Fibroblast of lung (primary cell): ENCODE measurements around the gene IKZF2. TPM values are rescaled to one million over a fixed set of nuclear protein-coding genes. Genes with fewer than 3 reads are reported as not detected.

ENCODE experiments used
- DNase-seq, 2 donors: peaks; one replicate each; pipeline versions ENCODE4 v3.0.0 to v3.0.0-alpha.2; 2010; ENCODE audit warnings: low read depth in 2 of 2
- H2AFZ ChIP-seq: 2 replicates; pipeline ENCODE4 v1.5.1; 2012; ENCODE audit warnings: low read length, control low read depth, inconsistent platforms
- H3K27ac ChIP-seq: 2 replicates; pipeline ENCODE4 v1.5.1; 2011; ENCODE audit warnings: low read length, control low read depth; ENCODE audit not compliant: insufficient read depth
- H3K27me3 ChIP-seq: 2 replicates; pipeline ENCODE4 v1.5.1; 2011; ENCODE audit warnings: mild to moderate bottlenecking, low read length; ENCODE audit not compliant: control insufficient read depth, insufficient read depth
- H3K36me3 ChIP-seq: 2 replicates; pipeline ENCODE4 v1.5.1; 2011; ENCODE audit warnings: low read length; ENCODE audit not compliant: control insufficient read depth, insufficient read depth
- H3K4me1 ChIP-seq: 2 replicates; pipeline ENCODE4 v1.5.1; 2011; ENCODE audit warnings: low read length; ENCODE audit not compliant: control insufficient read depth, insufficient read depth; ENCODE audit errors: extremely low read depth
- H3K4me2 ChIP-seq: 2 replicates; pipeline ENCODE4 v1.5.1; 2011; ENCODE audit warnings: low read length, control low read depth; ENCODE audit not compliant: insufficient read depth; ENCODE audit errors: extremely low read depth
- H3K4me3 ChIP-seq, 4 experiments: fragments of 200-600 bp in 1 of 4; sonication (generic) in 1 of 4; replicated peaks in 1 of 4; 2 replicates each; pipeline ENCODE4 v1.5.1; 2011 to 2016; ENCODE audit warnings: low read length in 4 of 4, low read depth in 3 of 4, mild to moderate bottlenecking in 3 of 4, control low read depth in 2 of 4, inconsistent platforms in 1 of 4, mixed read lengths in 1 of 4; ENCODE audit not compliant: insufficient read depth in 1 of 4; ENCODE audit errors: control extremely low read depth in 1 of 4
- H3K79me2 ChIP-seq: 2 replicates; pipeline ENCODE4 v1.5.1; 2012; ENCODE audit warnings: mild to moderate bottlenecking, low read length, inconsistent platforms; ENCODE audit not compliant: control insufficient read depth, insufficient read depth
- H3K9ac ChIP-seq: 2 replicates; pipeline ENCODE4 v1.5.1; 2011; ENCODE audit warnings: mild to moderate bottlenecking, low read length, control low read depth; ENCODE audit not compliant: insufficient read depth
- H3K9me3 ChIP-seq: 2 replicates; pipeline ENCODE4 v1.5.1; 2012; ENCODE audit warnings: low read depth, low read length; ENCODE audit not compliant: control insufficient read depth, insufficient read depth
- H4K20me1 ChIP-seq: 2 replicates; pipeline ENCODE4 v1.5.1; 2011; ENCODE audit warnings: low read length; ENCODE audit not compliant: control insufficient read depth, insufficient read depth; ENCODE audit errors: extremely low read depth
- EZH2 ChIP-seq: IDR thresholded peaks from 2 replicates; pipeline ENCODE4 v1.5.1; 2012; ENCODE audit warnings: low read length, control low read depth, mild to moderate bottlenecking; ENCODE audit errors: missing control alignments
- polyA plus RNA-seq, 2 donors: library from polyadenylated mRNA; depleted of rRNA in 1 of 2; stranded (reverse) in 1 of 2; unstranded in 1 of 2; fragments of >200 nt; gene quantifications; 2 replicates each; pipeline ENCODE4 v1.2.1, GENCODE V29; 2011 to 2012; ENCODE audit warnings: missing spikeins in 1 of 2
- total RNA-seq: library from RNA; depleted of rRNA; stranded (reverse); fragments of >200 nt; gene quantifications from 2 replicates; pipeline ENCODE4 v1.2.1, GENCODE V29; 2014
- TF ChIP-seq, protein P1 (sequence below), 2 donors: IDR thresholded peaks in 1 of 2; conservative IDR thresholded peaks in 1 of 2; 1 replicate in 1 of 2; 2 replicates in 1 of 2; pipeline ENCODE4 v1.5.1; 2011 to 2012; ENCODE audit warnings: low read length in 2 of 2, control low read depth in 1 of 2, inconsistent platforms in 1 of 2, low read depth in 1 of 2, mild to moderate bottlenecking in 1 of 2

IKZF2 gene
- total and polyA plus RNA-seq, 2 donors (not counting 1 experiment from before 2014, with no cell fraction given) = 4.9 to 17.2 TPM

GRCh38 chr2:212984129-212984528, 167.3 kb downstream of the IKZF2 start:
- peak in 1 of 2 donors; percentile 6 for DNase-seq
- Histone ChIP-seq H3K27me3 (no peaks in the 10 kb centered on the region), H3K36me3 (no peaks in the 10 kb centered on the region), H3K4me1 (no peaks in the 10 kb centered on the region), H4K20me1 (no peaks in the 10 kb centered on the region), H3K4me2 (no peak overlapping the region), H3K79me2 (no peaks in the 10 kb centered on the region), H3K9ac (no peak overlapping the region), H2AFZ (no peak overlapping the region), H3K4me3 (no peak overlapping the region), H3K27ac (no peak overlapping the region), H3K9me3 (no peaks in the 10 kb centered on the region)
- TF ChIP-seq, protein P1, sequence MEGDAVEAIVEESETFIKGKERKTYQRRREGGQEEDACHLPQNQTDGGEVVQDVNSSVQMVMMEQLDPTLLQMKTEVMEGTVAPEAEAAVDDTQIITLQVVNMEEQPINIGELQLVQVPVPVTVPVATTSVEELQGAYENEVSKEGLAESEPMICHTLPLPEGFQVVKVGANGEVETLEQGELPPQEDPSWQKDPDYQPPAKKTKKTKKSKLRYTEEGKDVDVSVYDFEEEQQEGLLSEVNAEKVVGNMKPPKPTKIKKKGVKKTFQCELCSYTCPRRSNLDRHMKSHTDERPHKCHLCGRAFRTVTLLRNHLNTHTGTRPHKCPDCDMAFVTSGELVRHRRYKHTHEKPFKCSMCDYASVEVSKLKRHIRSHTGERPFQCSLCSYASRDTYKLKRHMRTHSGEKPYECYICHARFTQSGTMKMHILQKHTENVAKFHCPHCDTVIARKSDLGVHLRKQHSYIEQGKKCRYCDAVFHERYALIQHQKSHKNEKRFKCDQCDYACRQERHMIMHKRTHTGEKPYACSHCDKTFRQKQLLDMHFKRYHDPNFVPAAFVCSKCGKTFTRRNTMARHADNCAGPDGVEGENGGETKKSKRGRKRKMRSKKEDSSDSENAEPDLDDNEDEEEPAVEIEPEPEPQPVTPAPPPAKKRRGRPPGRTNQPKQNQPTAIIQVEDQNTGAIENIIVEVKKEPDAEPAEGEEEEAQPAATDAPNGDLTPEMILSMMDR (conservative IDR thresholded peaks at IDR 0.05 in 1 of 2, IDR thresholded peaks at IDR 0.05 in 1 of 2; ENCODE audit: low read depth in 1 of 2, low read length in 2 of 2) = no peak
- no peak for TF ChIP-seq EZH2

DNA sequence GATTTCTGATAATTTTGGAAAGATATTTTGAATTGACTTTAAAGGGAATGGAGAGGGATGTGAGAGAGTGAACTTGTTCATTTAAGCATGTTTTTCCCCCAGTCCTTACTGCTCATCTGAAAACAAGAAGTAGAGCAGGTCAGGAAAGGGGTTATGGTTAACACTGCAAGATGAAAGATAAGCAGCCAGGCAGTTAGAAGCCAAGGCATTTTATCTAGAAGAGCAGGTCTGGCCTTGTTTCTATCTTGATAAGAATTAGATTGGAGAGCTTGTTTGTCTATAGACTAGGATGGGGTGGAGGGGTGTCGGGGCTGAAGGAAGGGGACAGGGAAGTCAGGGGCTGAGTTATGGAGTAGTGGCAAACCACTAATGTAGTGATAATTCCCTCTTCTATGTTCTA, 171.6 kb downstream of the IKZF2 start:
- Histone ChIP-seq H3K4me2 (no peak overlapping the region), H4K20me1 (no peaks in the 10 kb centered on the region), H3K27me3 (no peaks in the 10 kb centered on the region), H3K4me1 (no peaks in the 10 kb centered on the region), H3K79me2 (no peaks in the 10 kb centered on the region), H3K27ac (no peak overlapping the region), H3K9me3 (no peaks in the 10 kb centered on the region), H3K36me3 (no peaks in the 10 kb centered on the region), H2AFZ (no peak overlapping the region), H3K4me3 (no peak overlapping the region), H3K9ac (no peak overlapping the region)
- TF ChIP-seq, protein P1 (conservative IDR thresholded peaks at IDR 0.05 in 1 of 2, IDR thresholded peaks at IDR 0.05 in 1 of 2; ENCODE audit: low read depth in 1 of 2, low read length in 2 of 2) = no peak
- TF ChIP-seq EZH2 = no peak
- DNase-seq = no peak

DNA sequence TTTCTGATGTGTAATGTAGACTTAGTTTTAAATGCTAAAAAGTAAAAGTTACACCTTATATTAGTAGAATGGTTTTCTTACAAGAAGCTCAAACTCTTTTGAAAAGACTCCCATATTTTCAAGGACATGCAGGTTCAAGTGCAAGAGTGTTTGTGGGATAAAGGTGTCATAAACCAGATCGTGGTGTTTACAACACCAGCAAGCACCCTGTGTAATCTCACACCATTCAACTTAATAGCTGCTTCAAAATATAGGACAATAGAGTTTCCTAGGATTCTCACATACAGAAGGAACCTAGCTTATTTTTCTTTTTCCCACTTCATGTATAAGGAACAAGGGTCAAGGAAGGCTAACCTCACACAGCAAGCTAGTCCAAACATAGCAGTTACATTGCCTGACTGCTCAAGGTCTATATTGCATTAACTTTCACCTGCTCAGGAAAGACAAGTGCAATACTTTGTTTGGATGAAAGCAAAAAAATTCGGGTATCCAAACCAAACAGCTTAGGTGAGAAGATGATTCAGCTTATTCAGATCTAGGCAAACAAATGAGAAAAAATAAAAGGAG, 172.3 kb downstream of the IKZF2 start:
- no peak overlapping the region for H3K4me2 ChIP-seq
- H3K27ac ChIP-seq = no peak overlapping the region
- H3K36me3 ChIP-seq = no peaks in the 10 kb centered on the region
- no peaks in the 10 kb centered on the region for H3K4me1 ChIP-seq
- DNase-seq = no peak
- no peaks in the 10 kb centered on the region for H3K9me3 ChIP-seq
- no peaks in the 10 kb centered on the region for H4K20me1 ChIP-seq
- H3K79me2 ChIP-seq = no peaks in the 10 kb centered on the region
- no peaks in the 10 kb centered on the region for H3K27me3 ChIP-seq
- TF ChIP-seq, protein P1 (conservative IDR thresholded peaks at IDR 0.05 in 1 of 2, IDR thresholded peaks at IDR 0.05 in 1 of 2; ENCODE audit: low read depth in 1 of 2, low read length in 2 of 2) = no peak
- no peak for TF ChIP-seq EZH2
- no peak overlapping the region for H2AFZ ChIP-seq
- H3K4me3 ChIP-seq = no peak overlapping the region
- H3K9ac ChIP-seq = no peak overlapping the region
